ENCODE data around the gene ADGRB3. TPM values are rescaled to one million over a fixed set of nuclear protein-coding genes. Genes with fewer than 3 reads are reported as not detected.

Gene ADGRB3
- polyA plus RNA-seq, 3 donors, result 0.04 to 0.23 (median 0.05) TPM

GRCh38 chr6:69314001-69314400 is 678.9 kb downstream of the ADGRB3 start:
- WGBS (ENCODE audit: insufficient coverage), result no CpG with 5 or more reads among the region's 1 CpG
- Mint-ChIP-seq H3K4me3 (no peak overlapping the region), H3K27me3 (ENCODE audit: low read depth in 3 of 3) (no peaks in the 10 kb centered on the region), H3K9me3 (peaks cover 0 to 5% (median 0%) of the 10 kb centered on the region in 7 donors), H3K27ac (no peak overlapping the region), H3K4me1 (no peaks in the 10 kb centered on the region), H3K36me3 (no peaks in the 10 kb centered on the region)
- Histone ChIP-seq H3K79me2 (ENCODE audit: insufficient read depth, low read length) (no peaks in the 10 kb centered on the region), H3K4me2 (replicated peaks; ENCODE audit: extremely low read depth, low read length, poor library complexity, severe bottlenecking) (no peak overlapping the region), H3K9me3 (replicated peaks in 1 of 2; ENCODE audit: control insufficient read depth in 1 of 2, insufficient read depth in 1 of 2, low read length in 2 of 2) (no peaks in the 10 kb centered on the region), H3K4me1 (ENCODE audit: control insufficient read depth in 1 of 2, insufficient read depth in 2 of 2, low read length in 2 of 2) (no peaks in the 10 kb centered on the region), H3K4me3 (replicated peaks in 1 of 3; ENCODE audit: low read depth in 2 of 3, low read length in 3 of 3) (no peak overlapping the region), H3K27me3 (ENCODE audit: control insufficient read depth in 2 of 2, insufficient read depth in 2 of 2, low read length in 2 of 2) (no peaks in the 10 kb centered on the region), H3K27ac (ENCODE audit: low read depth in 1 of 2, low read length in 2 of 2) (no peak overlapping the region), H3K36me3 (replicated peaks in 1 of 2; ENCODE audit: control insufficient read depth in 1 of 2, insufficient read depth in 2 of 2, low read length in 2 of 2) (no peaks in the 10 kb centered on the region), H2AFZ (ENCODE audit: insufficient read depth, low read depth, low read length, poor library complexity, severe bottlenecking) (no peak overlapping the region), H4K20me1 (ENCODE audit: insufficient read depth, low read length) (no peaks in the 10 kb centered on the region), H3K9ac (ENCODE audit: insufficient read depth, low read length, poor library complexity, severe bottlenecking) (no peak overlapping the region)
- intact Hi-C loops (cut with micrococcal nuclease), result no loop called here
- TF ChIP-seq, protein P1, sequence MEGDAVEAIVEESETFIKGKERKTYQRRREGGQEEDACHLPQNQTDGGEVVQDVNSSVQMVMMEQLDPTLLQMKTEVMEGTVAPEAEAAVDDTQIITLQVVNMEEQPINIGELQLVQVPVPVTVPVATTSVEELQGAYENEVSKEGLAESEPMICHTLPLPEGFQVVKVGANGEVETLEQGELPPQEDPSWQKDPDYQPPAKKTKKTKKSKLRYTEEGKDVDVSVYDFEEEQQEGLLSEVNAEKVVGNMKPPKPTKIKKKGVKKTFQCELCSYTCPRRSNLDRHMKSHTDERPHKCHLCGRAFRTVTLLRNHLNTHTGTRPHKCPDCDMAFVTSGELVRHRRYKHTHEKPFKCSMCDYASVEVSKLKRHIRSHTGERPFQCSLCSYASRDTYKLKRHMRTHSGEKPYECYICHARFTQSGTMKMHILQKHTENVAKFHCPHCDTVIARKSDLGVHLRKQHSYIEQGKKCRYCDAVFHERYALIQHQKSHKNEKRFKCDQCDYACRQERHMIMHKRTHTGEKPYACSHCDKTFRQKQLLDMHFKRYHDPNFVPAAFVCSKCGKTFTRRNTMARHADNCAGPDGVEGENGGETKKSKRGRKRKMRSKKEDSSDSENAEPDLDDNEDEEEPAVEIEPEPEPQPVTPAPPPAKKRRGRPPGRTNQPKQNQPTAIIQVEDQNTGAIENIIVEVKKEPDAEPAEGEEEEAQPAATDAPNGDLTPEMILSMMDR (IDR thresholded peaks at IDR 0.05), result no peak
- no peak for DNase-seq

DNA sequence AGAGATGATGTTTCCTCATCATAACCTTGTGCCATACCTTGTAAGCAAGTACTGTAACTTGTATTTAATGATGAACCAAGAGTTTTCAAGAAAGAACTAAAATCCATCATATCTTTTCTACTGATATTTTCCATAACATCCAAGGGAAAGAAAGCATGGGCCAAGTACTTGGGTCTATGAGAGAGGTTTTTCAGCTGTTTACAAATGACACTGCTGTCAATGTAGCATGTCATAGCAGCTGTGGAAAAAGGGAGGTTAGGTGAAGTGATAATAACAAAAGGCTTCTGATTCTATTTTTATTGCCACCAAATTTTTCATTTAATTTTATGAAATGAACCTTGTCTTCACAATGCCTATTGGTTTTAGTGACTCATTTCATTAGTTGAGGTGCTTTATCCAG is 679.4 kb downstream of the ADGRB3 start:
- TF ChIP-seq, protein P1 (IDR thresholded peaks at IDR 0.05), result no peak
- intact Hi-C loops (cut with micrococcal nuclease), result no loop called here
- no peak overlapping the region for H3K27ac ChIP-seq (ENCODE audit: low read depth in 1 of 2, low read length in 2 of 2)
- no peaks in the 10 kb centered on the region for H4K20me1 ChIP-seq (ENCODE audit: insufficient read depth, low read length)
- no peaks in the 10 kb centered on the region for H3K4me1 ChIP-seq (ENCODE audit: control insufficient read depth in 1 of 2, insufficient read depth in 2 of 2, low read length in 2 of 2)
- DNase-seq, result no peak
- no peak overlapping the region for H2AFZ ChIP-seq (ENCODE audit: insufficient read depth, low read depth, low read length, poor library complexity, severe bottlenecking)
- no peak overlapping the region for H3K27ac Mint-ChIP-seq
- H3K27me3 ChIP-seq (ENCODE audit: control insufficient read depth in 2 of 2, insufficient read depth in 2 of 2, low read length in 2 of 2), result no peaks in the 10 kb centered on the region
- no peaks in the 10 kb centered on the region for H3K36me3 ChIP-seq (replicated peaks in 1 of 2; ENCODE audit: control insufficient read depth in 1 of 2, insufficient read depth in 2 of 2, low read length in 2 of 2)
- no peaks in the 10 kb centered on the region for H3K9me3 ChIP-seq (replicated peaks in 1 of 2; ENCODE audit: control insufficient read depth in 1 of 2, insufficient read depth in 1 of 2, low read length in 2 of 2)
- no peak overlapping the region for H3K9ac ChIP-seq (ENCODE audit: insufficient read depth, low read length, poor library complexity, severe bottlenecking)
- H3K79me2 ChIP-seq (ENCODE audit: insufficient read depth, low read length), result no peaks in the 10 kb centered on the region
- no peak overlapping the region for H3K4me2 ChIP-seq (replicated peaks; ENCODE audit: extremely low read depth, low read length, poor library complexity, severe bottlenecking)
- H3K4me3 Mint-ChIP-seq, result no peak overlapping the region
- H3K9me3 Mint-ChIP-seq, result peaks cover 0 to 2% (median 0%) of the 10 kb centered on the region in 7 donors
- H3K36me3 Mint-ChIP-seq, result no peaks in the 10 kb centered on the region
- no peaks in the 10 kb centered on the region for H3K27me3 Mint-ChIP-seq (ENCODE audit: low read depth in 3 of 3)
- H3K4me1 Mint-ChIP-seq, result no peaks in the 10 kb centered on the region
- H3K4me3 ChIP-seq (replicated peaks in 1 of 3; ENCODE audit: low read depth in 2 of 3, low read length in 3 of 3), result no peak overlapping the region
